Hindlimb muscle (tissue), 1 donor: ENCODE results near the gene ITGA5. TPM values are rescaled to one million over a fixed set of nuclear protein-coding genes. Genes with fewer than 3 reads are reported as not detected.
"Not testable (repeated sequence)": the region's sequence is repeated elsewhere in the genome, so short reads cannot be mapped to it uniquely, and the experiment has no call there.

Experiments used
- DNase-seq: peaks from one replicate; pipeline ENCODE4 v3.0.0-alpha.2; 2013
- polyA plus RNA-seq: library from polyadenylated mRNA; unstranded; fragments of 120-200 nt; gene quantifications from one replicate; pipeline ENCODE4 v1.2.1, GENCODE V29; 2013; ENCODE audit not compliant: insufficient read length

ITGA5 gene
- polyA plus RNA-seq, 1 donor: 112 TPM

- DNase-seq: peak; percentile 85
These were observed 48.8 kb downstream of the ITGA5 start for GRCh38 chr12:54370171-54370730.

GRCh38 chr12:54369597-54370131, 49.4 kb downstream of the ITGA5 start:
- DNase-seq: no peak

GRCh38 chr12:54368709-54369596, 50.1 kb downstream of the ITGA5 start:
- DNase-seq: peak; percentile 95

- no peak for DNase-seq
These were observed 50.9 kb downstream of the ITGA5 start for GRCh38 chr12:54368025-54368708.

GRCh38 chr12:54364413-54364812, 54.7 kb downstream of the ITGA5 start, which contains the start of gene GPR84:
Gene GPR84 (minus strand): TSS chr12:54364486. CDS start chr12:54363851, 635 bp downstream.
- no peak for DNase-seq

GRCh38 chr12:54363618-54364017, 55.4 kb downstream of the ITGA5 start:
- DNase-seq: no peak

GRCh38 chr12:54363047-54363446, 56.0 kb downstream of the ITGA5 start:
- no peak for DNase-seq

- peak; percentile 76 for DNase-seq
These were observed 58.2 kb downstream of the ITGA5 start for GRCh38 chr12:54360717-54361456.

- no peak for DNase-seq
These were observed 59.2 kb downstream of the ITGA5 start for GRCh38 chr12:54359762-54360351.

- DNase-seq: peak; percentile 98
These were observed 59.9 kb downstream of the ITGA5 start for GRCh38 chr12:54358945-54359761.

GRCh38 chr12:54358191-54358944, 60.7 kb downstream of the ITGA5 start:
- no peak for DNase-seq

GRCh38 chr12:54357506-54358190, 61.4 kb downstream of the ITGA5 start:
- DNase-seq: no peak

GRCh38 chr12:54356951-54357356, 62.1 kb downstream of the ITGA5 start:
- DNase-seq: no peak

- DNase-seq: no peak
These were observed 62.8 kb downstream of the ITGA5 start for GRCh38 chr12:54356228-54356627.

GRCh38 chr12:54355104-54355815, 63.8 kb downstream of the ITGA5 start:
- DNase-seq: no peak

GRCh38 chr12:54354271-54354670, 64.8 kb downstream of the ITGA5 start:
- not testable (repeated sequence) for DNase-seq

GRCh38 chr12:54352891-54353874, 65.9 kb downstream of the ITGA5 start:
- no peak for DNase-seq
